DOHH2 (cell line): Measurements from ENCODE around the gene GRIN2A.

Source experiments
- H3F3A ChIP-seq: fragments of 200-600 bp; sonication (generic), shearing (Covaris generic); 2 replicates; pipeline ENCODE4 v1.6.0; 2016; ENCODE audit warnings: antibody characterized with exemption, mild to moderate bottlenecking; ENCODE audit not compliant: control insufficient read depth, insufficient read depth
- H3K27ac ChIP-seq: fragments of 200-600 bp; sonication (generic); 2 replicates; pipeline ENCODE4 v1.5.1; 2014; ENCODE audit warnings: low read depth, mild to moderate bottlenecking, low read length, moderate library complexity
- H3K27me3 ChIP-seq: fragments of 200-600 bp; sonication (generic); 2 replicates; pipeline ENCODE4 v1.6.1; 2014; ENCODE audit warnings: mild to moderate bottlenecking, low read length, mixed read lengths; ENCODE audit not compliant: control insufficient read depth
- H3K36me3 ChIP-seq: fragments of 200-600 bp; sonication (generic); 2 replicates; pipeline ENCODE4 v1.6.1; 2014; ENCODE audit warnings: mild to moderate bottlenecking, low read length, moderate library complexity, mixed read lengths; ENCODE audit not compliant: control insufficient read depth
- H3K4me1 ChIP-seq: fragments of 200-600 bp; sonication (generic); 2 replicates; pipeline ENCODE4 v1.6.1; 2014; ENCODE audit warnings: mild to moderate bottlenecking, low read length, mixed read lengths; ENCODE audit not compliant: control insufficient read depth
- H3K4me2 ChIP-seq: fragments of 200-600 bp; sonication (generic); 2 replicates; pipeline ENCODE4 v1.6.0; 2014; ENCODE audit warnings: mild to moderate bottlenecking, low read length, moderate library complexity
- H3K4me3 ChIP-seq: fragments of 200-600 bp; sonication (generic); 2 replicates; pipeline ENCODE4 v1.5.1; 2014; ENCODE audit warnings: mild to moderate bottlenecking, low read length, mixed read lengths
- H3K79me2 ChIP-seq: fragments of 200-600 bp; sonication (generic); 2 replicates; pipeline ENCODE4 v1.6.1; 2014; ENCODE audit warnings: mild to moderate bottlenecking, low read length, mixed read lengths; ENCODE audit not compliant: control insufficient read depth
- H3K9me2 ChIP-seq: fragments of 200-600 bp; sonication (generic); replicated peaks from 2 replicates; pipeline ENCODE4 v1.6.1; 2014; ENCODE audit warnings: mild to moderate bottlenecking, low read length, mixed read lengths; ENCODE audit not compliant: control insufficient read depth
- H3K9me3 ChIP-seq: fragments of 200-600 bp; sonication (generic); 2 replicates; pipeline ENCODE4 v1.6.1; 2014; ENCODE audit warnings: antibody characterized with exemption, low read length, mixed read lengths; ENCODE audit not compliant: control insufficient read depth, insufficient read depth
- H4K20me1 ChIP-seq: fragments of 200-600 bp; sonication (generic); 2 replicates; pipeline ENCODE4 v1.6.0; 2014; ENCODE audit warnings: low read depth, mild to moderate bottlenecking, antibody characterized with exemption, low read length, moderate library complexity; ENCODE audit not compliant: control insufficient read depth, insufficient read depth
- CTCF ChIP-seq: fragments of 200-600 bp; sonication (generic); IDR thresholded peaks from one replicate; pipeline ENCODE4 v1.5.1; 2014; ENCODE audit warnings: antibody characterized with exemption, mild to moderate bottlenecking, low read depth, low read length; ENCODE audit not compliant: poor library complexity, severe bottlenecking
- EZH2phosphoT487 ChIP-seq: fragments of 200-600 bp; sonication (generic); IDR thresholded peaks from 2 replicates; pipeline ENCODE4 v1.6.1; 2017; ENCODE audit warnings: borderline replicate concordance, mild to moderate bottlenecking, antibody characterized with exemption, low read length, moderate library complexity, mixed read lengths

The GRIN2A gene

GRCh38 chr16:9948933-9949332 is 233.3 kb downstream of the GRIN2A start:
- Histone ChIP-seq H4K20me1 (no peaks in the 10 kb centered on the region), H3K79me2 (no peaks in the 10 kb centered on the region), H3K4me3 (no peak overlapping the region), H3K9me2 (no peaks in the 10 kb centered on the region), H3K27ac (no peak overlapping the region), H3K4me2 (no peak overlapping the region), H3K27me3 (no peaks in the 10 kb centered on the region), H3K36me3 (no peaks in the 10 kb centered on the region), H3K9me3 (no peaks in the 10 kb centered on the region), H3K4me1 (no peaks in the 10 kb centered on the region), H3F3A (no peaks in the 10 kb centered on the region)
- TF ChIP-seq EZH2phosphoT487: no peak
- TF ChIP-seq CTCF: no peak

GRCh38 chr16:9946022-9946720 is 236.1 kb downstream of the GRIN2A start:
- no peaks in the 10 kb centered on the region for H3K4me1 ChIP-seq
- H3K27me3 ChIP-seq: no peaks in the 10 kb centered on the region
- H3K4me2 ChIP-seq: no peak overlapping the region
- H3F3A ChIP-seq: no peaks in the 10 kb centered on the region
- H3K27ac ChIP-seq: no peak overlapping the region
- TF ChIP-seq EZH2phosphoT487 (no peak), CTCF (no peak)
- no peaks in the 10 kb centered on the region for H3K9me3 ChIP-seq
- H3K9me2 ChIP-seq: no peaks in the 10 kb centered on the region
- no peaks in the 10 kb centered on the region for H3K79me2 ChIP-seq
- no peak overlapping the region for H3K4me3 ChIP-seq
- no peaks in the 10 kb centered on the region for H4K20me1 ChIP-seq
- no peaks in the 10 kb centered on the region for H3K36me3 ChIP-seq

- TF ChIP-seq CTCF (no peak), EZH2phosphoT487 (no peak)
- H3K27ac ChIP-seq: no peak overlapping the region
- no peaks in the 10 kb centered on the region for H3K79me2 ChIP-seq
- H3K4me3 ChIP-seq: no peak overlapping the region
- no peaks in the 10 kb centered on the region for H3K36me3 ChIP-seq
- H3K27me3 ChIP-seq: no peaks in the 10 kb centered on the region
- no peaks in the 10 kb centered on the region for H3K4me1 ChIP-seq
- H3K9me3 ChIP-seq: no peaks in the 10 kb centered on the region
- no peaks in the 10 kb centered on the region for H3F3A ChIP-seq
- no peaks in the 10 kb centered on the region for H4K20me1 ChIP-seq
- no peak overlapping the region for H3K4me2 ChIP-seq
- H3K9me2 ChIP-seq: no peaks in the 10 kb centered on the region
Observed at GRCh38 chr16:9943121-9943520, 239.1 kb downstream of the GRIN2A start.
